Ishikawa (cell line): ENCODE results near the gene CCDC68.

Source experiments
- CEBPB ChIP-seq: IDR thresholded peaks from 2 replicates; pipeline ENCODE4 v1.6.1; 2012
- CREB1 ChIP-seq: IDR thresholded peaks from 2 replicates; pipeline ENCODE4 v1.6.1; 2012; ENCODE audit warnings: low read depth
- EGR1 ChIP-seq: IDR thresholded peaks from 2 replicates; pipeline ENCODE4 v1.6.1; 2012
- EP300 ChIP-seq: IDR thresholded peaks from 2 replicates; pipeline ENCODE4 v1.6.1; 2012; ENCODE audit warnings: borderline replicate concordance
- FOXM1 ChIP-seq: IDR thresholded peaks from 2 replicates; pipeline ENCODE4 v1.6.1; 2012; ENCODE audit warnings: low read depth, borderline replicate concordance
- NFIC ChIP-seq: IDR thresholded peaks from 2 replicates; pipeline ENCODE4 v1.6.1; 2012
- RAD21 ChIP-seq: IDR thresholded peaks from 2 replicates; pipeline ENCODE4 v1.6.1; 2012; ENCODE audit warnings: low read depth
- TAF1 ChIP-seq: IDR thresholded peaks from 2 replicates; pipeline ENCODE4 v1.6.1; 2012; ENCODE audit warnings: low read depth, mild to moderate bottlenecking
- TCF12 ChIP-seq: IDR thresholded peaks from 2 replicates; pipeline ENCODE4 v1.6.1; 2012; ENCODE audit warnings: low read depth
- TEAD4 ChIP-seq: IDR thresholded peaks from 2 replicates; pipeline ENCODE4 v1.6.1; 2012
- YY1 ChIP-seq: IDR thresholded peaks from 2 replicates; pipeline ENCODE4 v1.6.1; 2012; ENCODE audit warnings: low read depth
- ZBTB7A ChIP-seq: IDR thresholded peaks from 2 replicates; pipeline ENCODE4 v1.6.1; 2012; ENCODE audit warnings: low read depth
- TF ChIP-seq, protein P1 (sequence below): IDR thresholded peaks from 2 replicates; pipeline ENCODE4 v1.6.1; 2012
- TF ChIP-seq, protein P2 (sequence below): IDR thresholded peaks from 2 replicates; pipeline ENCODE4 v1.6.1; 2012; ENCODE audit warnings: low read depth, mild to moderate bottlenecking
- TF ChIP-seq, protein P3 (sequence below): IDR thresholded peaks from 2 replicates; pipeline ENCODE4 v1.6.1; 2012

Gene CCDC68

DNA sequence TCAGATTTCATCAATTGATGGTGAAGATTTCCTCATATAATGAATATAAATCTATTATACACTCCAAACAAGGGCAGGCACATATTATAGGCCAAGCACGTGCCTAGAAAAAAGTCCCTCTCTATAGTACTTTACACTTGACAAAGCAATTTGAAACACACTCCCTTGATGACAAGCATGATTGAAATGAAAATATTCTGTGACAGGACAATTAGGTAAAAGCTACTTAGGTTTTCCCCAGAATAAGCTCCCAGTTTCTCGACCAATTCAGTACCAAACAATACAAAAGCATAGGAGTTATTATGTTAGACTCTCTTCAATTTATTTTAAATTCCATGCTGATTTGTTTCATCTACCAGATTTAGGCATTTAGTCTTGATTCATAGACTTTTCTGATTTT lies 47.7 kb downstream of the CCDC68 start:
- TF ChIP-seq, protein P1, sequence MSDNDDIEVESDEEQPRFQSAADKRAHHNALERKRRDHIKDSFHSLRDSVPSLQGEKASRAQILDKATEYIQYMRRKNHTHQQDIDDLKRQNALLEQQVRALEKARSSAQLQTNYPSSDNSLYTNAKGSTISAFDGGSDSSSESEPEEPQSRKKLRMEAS = no peak
- no peak for TF ChIP-seq TCF12
- no peak for TF ChIP-seq CREB1
- TF ChIP-seq, protein P2, sequence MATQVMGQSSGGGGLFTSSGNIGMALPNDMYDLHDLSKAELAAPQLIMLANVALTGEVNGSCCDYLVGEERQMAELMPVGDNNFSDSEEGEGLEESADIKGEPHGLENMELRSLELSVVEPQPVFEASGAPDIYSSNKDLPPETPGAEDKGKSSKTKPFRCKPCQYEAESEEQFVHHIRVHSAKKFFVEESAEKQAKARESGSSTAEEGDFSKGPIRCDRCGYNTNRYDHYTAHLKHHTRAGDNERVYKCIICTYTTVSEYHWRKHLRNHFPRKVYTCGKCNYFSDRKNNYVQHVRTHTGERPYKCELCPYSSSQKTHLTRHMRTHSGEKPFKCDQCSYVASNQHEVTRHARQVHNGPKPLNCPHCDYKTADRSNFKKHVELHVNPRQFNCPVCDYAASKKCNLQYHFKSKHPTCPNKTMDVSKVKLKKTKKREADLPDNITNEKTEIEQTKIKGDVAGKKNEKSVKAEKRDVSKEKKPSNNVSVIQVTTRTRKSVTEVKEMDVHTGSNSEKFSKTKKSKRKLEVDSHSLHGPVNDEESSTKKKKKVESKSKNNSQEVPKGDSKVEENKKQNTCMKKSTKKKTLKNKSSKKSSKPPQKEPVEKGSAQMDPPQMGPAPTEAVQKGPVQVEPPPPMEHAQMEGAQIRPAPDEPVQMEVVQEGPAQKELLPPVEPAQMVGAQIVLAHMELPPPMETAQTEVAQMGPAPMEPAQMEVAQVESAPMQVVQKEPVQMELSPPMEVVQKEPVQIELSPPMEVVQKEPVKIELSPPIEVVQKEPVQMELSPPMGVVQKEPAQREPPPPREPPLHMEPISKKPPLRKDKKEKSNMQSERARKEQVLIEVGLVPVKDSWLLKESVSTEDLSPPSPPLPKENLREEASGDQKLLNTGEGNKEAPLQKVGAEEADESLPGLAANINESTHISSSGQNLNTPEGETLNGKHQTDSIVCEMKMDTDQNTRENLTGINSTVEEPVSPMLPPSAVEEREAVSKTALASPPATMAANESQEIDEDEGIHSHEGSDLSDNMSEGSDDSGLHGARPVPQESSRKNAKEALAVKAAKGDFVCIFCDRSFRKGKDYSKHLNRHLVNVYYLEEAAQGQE = no peak

DNA sequence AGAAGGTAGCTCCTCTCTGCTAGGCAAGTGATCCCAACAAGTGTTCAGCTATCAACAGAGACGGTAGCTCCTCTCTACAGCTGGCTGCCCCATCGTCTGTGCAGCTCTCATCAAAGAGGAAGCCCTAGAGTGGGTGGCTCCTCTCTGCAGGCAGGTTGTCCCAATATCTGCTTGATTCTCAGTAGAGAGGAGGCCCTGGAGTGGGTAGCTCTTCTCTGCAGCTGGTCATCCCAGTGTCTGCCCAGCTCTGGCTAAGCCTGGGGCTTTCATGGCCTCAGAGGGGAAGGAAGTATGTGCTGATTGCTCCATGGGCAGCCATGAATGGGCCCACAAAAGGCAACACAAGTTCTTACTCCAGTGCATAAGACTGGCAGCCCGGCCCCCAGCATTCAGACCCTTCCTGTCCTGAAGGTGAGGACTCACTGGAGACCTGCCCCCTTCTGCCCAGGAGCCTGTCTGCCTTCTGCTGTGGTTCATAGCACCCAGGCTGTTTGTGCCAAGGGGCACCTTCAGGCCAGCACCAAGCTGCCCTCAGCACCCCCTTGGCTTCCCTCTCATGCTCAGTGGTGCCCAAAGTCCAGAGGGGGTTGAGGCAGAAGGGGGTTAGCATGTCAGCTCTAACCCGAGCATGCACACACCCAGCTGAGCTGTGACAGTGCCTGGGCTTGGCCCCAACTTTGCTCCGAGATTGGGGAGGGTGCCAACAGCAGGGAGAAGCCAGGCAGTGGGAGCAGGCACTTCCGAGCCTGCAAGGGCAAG lies 48.9 kb downstream of the CCDC68 start:
- TF ChIP-seq NFIC (no peak), CREB1 (no peak), CEBPB (no peak), RAD21 (no peak), FOXM1 (no peak), TCF12 (no peak), TAF1 (no peak), ZBTB7A (no peak), YY1 (no peak), EP300 (no peak), EGR1 (no peak), TEAD4 (no peak)
- TF ChIP-seq, protein P3, sequence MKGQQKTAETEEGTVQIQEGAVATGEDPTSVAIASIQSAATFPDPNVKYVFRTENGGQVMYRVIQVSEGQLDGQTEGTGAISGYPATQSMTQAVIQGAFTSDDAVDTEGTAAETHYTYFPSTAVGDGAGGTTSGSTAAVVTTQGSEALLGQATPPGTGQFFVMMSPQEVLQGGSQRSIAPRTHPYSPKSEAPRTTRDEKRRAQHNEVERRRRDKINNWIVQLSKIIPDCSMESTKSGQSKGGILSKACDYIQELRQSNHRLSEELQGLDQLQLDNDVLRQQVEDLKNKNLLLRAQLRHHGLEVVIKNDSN = no peak
- TF ChIP-seq, protein P1 = no peak
- TF ChIP-seq, protein P2 = no peak

DNA sequence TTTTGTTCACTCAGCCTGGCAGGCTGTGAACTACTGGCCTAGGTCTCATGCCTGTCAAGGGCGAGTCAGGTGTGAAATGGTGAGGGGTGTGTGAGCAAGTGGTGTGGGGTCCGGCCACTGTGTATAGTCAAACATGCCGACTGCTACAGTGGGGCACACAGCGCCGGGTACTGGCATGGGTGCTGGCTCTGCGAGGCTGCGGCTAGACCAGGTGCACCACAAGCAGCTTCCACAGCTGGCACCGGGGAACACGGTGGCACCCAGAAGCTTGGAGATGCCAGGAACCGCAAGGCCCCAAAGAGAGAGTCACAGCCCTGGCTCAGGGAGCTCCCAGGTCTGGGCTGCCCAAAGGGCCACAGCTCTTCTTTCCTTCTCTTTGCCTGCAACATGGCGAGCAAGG lies 49.7 kb downstream of the CCDC68 start:
- no peak for TF ChIP-seq RAD21

DNA sequence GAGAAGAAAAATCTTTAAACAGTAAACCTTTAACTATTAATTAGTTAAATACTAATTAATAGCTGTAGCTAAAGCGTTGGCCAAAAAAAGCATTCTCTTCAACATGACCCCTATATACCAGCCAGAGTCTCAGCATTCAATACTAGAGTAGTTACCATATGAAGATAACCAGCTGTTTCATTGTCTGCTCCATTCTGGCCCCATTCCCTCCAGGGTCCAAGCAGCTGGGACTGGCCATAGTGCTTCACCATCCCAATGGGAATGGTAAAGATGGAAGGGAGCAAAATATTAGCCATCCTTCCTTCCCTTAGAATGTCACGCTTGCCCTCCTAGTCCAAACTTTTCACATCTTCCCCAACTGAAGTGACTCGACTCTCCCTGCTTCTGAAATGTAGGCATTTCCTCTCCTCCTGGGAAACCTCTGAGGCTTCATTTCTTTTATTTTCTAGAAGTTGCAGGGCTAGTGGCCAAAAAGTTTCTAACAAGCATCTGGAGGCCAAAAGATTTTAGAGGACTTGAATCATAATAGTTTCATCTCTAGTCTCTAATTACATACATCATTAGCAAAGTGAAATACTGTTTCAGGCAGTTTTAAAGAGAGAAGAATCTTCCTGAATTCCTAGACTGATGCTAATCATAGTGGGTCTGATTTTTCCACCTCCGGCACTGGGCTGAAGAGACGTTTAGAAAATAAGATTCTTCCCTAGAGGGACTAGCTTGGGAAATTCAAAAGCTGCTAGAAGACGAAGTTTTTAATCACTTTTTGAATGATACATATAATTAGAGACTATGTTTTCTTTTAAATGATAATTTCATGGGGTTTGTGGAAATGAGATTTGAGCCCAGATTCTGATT lies 52.7 kb downstream of the CCDC68 start:
- TF ChIP-seq NFIC (no peak), CREB1 (no peak)

DNA sequence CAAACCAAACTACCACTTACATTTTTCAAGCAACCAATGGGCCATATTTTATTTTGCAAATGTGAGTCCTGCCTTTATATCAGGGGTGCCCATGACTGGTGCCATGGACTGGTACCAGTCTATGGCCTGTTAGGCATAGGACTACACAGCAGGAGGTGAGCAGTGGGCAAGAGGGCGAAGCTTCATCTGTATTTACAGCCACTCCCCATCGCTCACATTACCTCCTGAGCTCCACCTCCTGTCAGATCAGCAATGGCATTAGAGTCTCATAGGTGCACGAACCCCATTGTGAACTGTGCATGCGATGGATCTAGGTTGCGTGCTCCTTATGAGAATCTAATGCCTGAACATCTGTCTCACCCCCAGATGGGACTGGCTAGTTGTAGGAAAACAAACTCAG lies 53.6 kb downstream of the CCDC68 start:
- no peak for TF ChIP-seq NFIC
- no peak for TF ChIP-seq ZBTB7A
- no peak for TF ChIP-seq FOXM1
- TF ChIP-seq, protein P2 = no peak
- no peak for TF ChIP-seq EP300
- no peak for TF ChIP-seq CEBPB
- no peak for TF ChIP-seq CREB1
- no peak for TF ChIP-seq TAF1
- TF ChIP-seq, protein P3 = no peak
- TF ChIP-seq, protein P1 = no peak
- TF ChIP-seq EGR1 = no peak
- no peak for TF ChIP-seq YY1
- no peak for TF ChIP-seq RAD21
- TF ChIP-seq TCF12 = no peak
- no peak for TF ChIP-seq TEAD4
